GM23338 (cell line): ENCODE data around the gene EPPIN. TPM values are rescaled to one million over a fixed set of nuclear protein-coding genes. Genes with fewer than 3 reads are reported as not detected.

Experiments used
- ATAC-seq: fragments of 200-7000 bp; cut with Tn5 transposase; 3 replicates; pipeline ENCODE4 v1.9.1; 2020
- DNase-seq: peaks from one replicate; pipeline ENCODE4 v3.0.0-alpha.2; 2015; ENCODE audit warnings: low spot score
- H2AFZ ChIP-seq: fragments of 200-600 bp; sonication (generic); 2 replicates; pipeline ENCODE4 v1.8.0; 2016; ENCODE audit warnings: antibody characterized with exemption, mild to moderate bottlenecking, moderate library complexity
- H3F3A ChIP-seq: fragments of 200-600 bp; sonication (generic); replicated peaks from 2 replicates; pipeline ENCODE4 v1.8.0; 2017; ENCODE audit warnings: antibody characterized with exemption, mixed run types, low read depth
- H3K27ac ChIP-seq: fragments of 200-600 bp; sonication (generic); 2 replicates; pipeline ENCODE4 v1.6.1; 2016; ENCODE audit warnings: low read depth
- H3K27me3 ChIP-seq: fragments of 200-600 bp; sonication (generic); 2 replicates; pipeline ENCODE4 v1.8.0; 2016; ENCODE audit warnings: mild to moderate bottlenecking, mixed run types, moderate library complexity; ENCODE audit not compliant: insufficient read depth
- H3K36me3 ChIP-seq: fragments of 200-600 bp; sonication (generic); 2 replicates; pipeline ENCODE4 v1.8.0; 2016; ENCODE audit warnings: mild to moderate bottlenecking; ENCODE audit not compliant: insufficient read depth
- H3K4me1 ChIP-seq: fragments of 200-600 bp; sonication (generic); 2 replicates; pipeline ENCODE4 v1.8.0; 2016; ENCODE audit warnings: mild to moderate bottlenecking, moderate library complexity; ENCODE audit not compliant: insufficient read depth
- H3K4me2 ChIP-seq: fragments of 200-600 bp; sonication (generic); 2 replicates; pipeline ENCODE4 v1.7.1; 2017; ENCODE audit warnings: mixed run types
- H3K4me3 ChIP-seq: fragments of 200-600 bp; sonication (generic); 2 replicates; pipeline ENCODE4 v1.6.1; 2016; ENCODE audit warnings: mixed run types
- H3K79me2 ChIP-seq: fragments of 200-600 bp; sonication (generic); replicated peaks from 2 replicates; pipeline ENCODE4 v1.8.0; 2017; ENCODE audit warnings: mild to moderate bottlenecking; ENCODE audit not compliant: insufficient read depth
- H3K9me2 ChIP-seq: fragments of 200-600 bp; sonication (generic); 2 replicates; pipeline ENCODE4 v1.8.0; 2017; ENCODE audit not compliant: insufficient read depth
- H4K20me1 ChIP-seq: fragments of 200-600 bp; sonication (generic); replicated peaks from 2 replicates; pipeline ENCODE4 v1.8.0; 2017; ENCODE audit warnings: mild to moderate bottlenecking; ENCODE audit not compliant: insufficient read depth
- H3K27ac Mint-ChIP-seq: 2 replicates; pipeline ENCODE4 v1.8.0; 2020; ENCODE audit warnings: inconsistent platforms, mild to moderate bottlenecking, moderate library complexity, mixed read lengths
- H3K27me3 Mint-ChIP-seq: 3 replicates; pipeline ENCODE4 v1.8.0; 2022; ENCODE audit warnings: low read depth, mild to moderate bottlenecking, moderate library complexity, mixed read lengths, inconsistent platforms; ENCODE audit not compliant: insufficient read depth, poor library complexity
- H3K36me3 Mint-ChIP-seq: 3 replicates; pipeline ENCODE4 v1.8.0; 2021; ENCODE audit warnings: low read depth, mild to moderate bottlenecking, inconsistent platforms, moderate library complexity, mixed read lengths
- H3K4me1 Mint-ChIP-seq: 3 replicates; pipeline ENCODE4 v1.8.0; 2020; ENCODE audit warnings: mild to moderate bottlenecking, inconsistent platforms, mixed read lengths
- H3K4me3 Mint-ChIP-seq: 3 replicates; pipeline ENCODE4 v1.8.0; 2021; ENCODE audit warnings: moderate library complexity, mild to moderate bottlenecking, inconsistent platforms, mixed read lengths
- H3K9me3 Mint-ChIP-seq: 3 replicates; pipeline ENCODE4 v1.8.0; 2020; ENCODE audit warnings: moderate library complexity, mild to moderate bottlenecking, inconsistent platforms, mixed read lengths
- CTCF ChIP-seq, 2 experiments: fragments of 200-600 bp in 1 of 2; sonication (generic) in 1 of 2; conservative IDR thresholded peaks; 2 replicates each; pipeline versions ENCODE4 v1.5.1 to v1.6.1; 2016 to 2017; ENCODE audit warnings: antibody characterized with exemption in 2 of 2, low read depth in 2 of 2, mild to moderate bottlenecking in 2 of 2, moderate library complexity in 1 of 2
- JUNB ChIP-seq: IDR thresholded peaks from one replicate; pipeline ENCODE4 v1.6.1; 2016; ENCODE audit warnings: antibody characterized with exemption; ENCODE audit not compliant: unreplicated experiment
- POLR2AphosphoS5 ChIP-seq: IDR thresholded peaks from 2 replicates; pipeline ENCODE4 v1.6.1; 2016; ENCODE audit warnings: antibody characterized with exemption, low read depth
- ZNF114 ChIP-seq: fragments of 250-450 bp; sonication (Bioruptor Pico); IDR thresholded peaks from 2 replicates; pipeline ENCODE4 v1.5.0; 2020; ENCODE audit warnings: mild to moderate bottlenecking, moderate library complexity
- ZNF331 ChIP-seq: fragments of 250-450 bp; sonication (Bioruptor Pico); IDR thresholded peaks from 2 replicates; pipeline ENCODE4 v1.5.0; 2020; ENCODE audit warnings: low read depth, mild to moderate bottlenecking, moderate library complexity
- ZNF462 ChIP-seq: fragments of 250-450 bp; sonication (Bioruptor Pico); IDR thresholded peaks from 2 replicates; pipeline ENCODE4 v1.5.0; 2020; ENCODE audit warnings: mild to moderate bottlenecking, moderate library complexity
- polyA plus RNA-seq: library from polyadenylated mRNA; unstranded; fragments of >200 nt; fragmentation: Nextera tagmentation; extraction: Ambion mirVana; gene quantifications from 2 replicates; pipeline ENCODE4 v1.2.1, GENCODE V29; 2016
- total RNA-seq: library from RNA; depleted of rRNA; stranded (reverse); fragments of >200 nt; shearing (Covaris generic); gene quantifications from 2 replicates; pipeline ENCODE4 v1.2.3, GENCODE V29; 2014

EPPIN gene
- total and polyA plus RNA-seq, 2 experiments from 2014 or later, result 0.78 TPM; not detected in 1

- TF ChIP-seq ZNF462 (no peak), JUNB (no peak), ZNF114 (no peak), CTCF (conservative IDR thresholded peaks at IDR 0.05; ENCODE audit: low read depth in 2 of 2) (no peak), POLR2AphosphoS5 (no peak), ZNF331 (CRISPR knock-in tag) (no peak)
These were observed 29.8 kb upstream of the EPPIN start (continued) for GRCh38 chr20:45576995-45577394.

GRCh38 chr20:45575931-45576330 is 28.7 kb upstream of the EPPIN start:
- Mint-ChIP-seq H3K9me3 (no peaks in the 10 kb centered on the region), H3K27ac (peak overlapping the region; percentile 74; the same call in 1 of the 2 replicates), H3K27me3 (peaks cover 5% of the 10 kb centered on the region), H3K36me3 (no peaks in the 10 kb centered on the region), H3K4me3 (no peak overlapping the region), H3K4me1 (peaks cover 27% of the 10 kb centered on the region)
- DNase-seq, result no peak
- Histone ChIP-seq H3K4me2 (no peak overlapping the region), H3K27me3 (no peaks in the 10 kb centered on the region), H3F3A (no peaks in the 10 kb centered on the region), H3K36me3 (no peaks in the 10 kb centered on the region), H2AFZ (peak overlapping the region; percentile 87), H4K20me1 (no peaks in the 10 kb centered on the region), H3K9me2 (no peaks in the 10 kb centered on the region), H3K79me2 (no peaks in the 10 kb centered on the region), H3K4me1 (peaks cover 17% of the 10 kb centered on the region), H3K27ac (no peak overlapping the region), H3K4me3 (no peak overlapping the region)
- ATAC-seq, result no peak
- no peak for TF ChIP-seq ZNF331 (CRISPR knock-in tag)
- TF ChIP-seq CTCF (conservative IDR thresholded peaks at IDR 0.05; ENCODE audit: low read depth in 2 of 2), result no peak
